ENCODE data around the gene GMDS. TPM values are rescaled to one million over a fixed set of nuclear protein-coding genes. Genes with fewer than 3 reads are reported as not detected.
"Not testable (repeated sequence)": the region's sequence is repeated elsewhere in the genome, so short reads cannot be mapped to it uniquely, and the experiment has no call there.

GMDS gene
- total RNA-seq, 1 donor from 2014 or later: 32.9 TPM

GRCh38 chr6:1773700-1774099 is 471.7 kb downstream of the GMDS start:
- DNase-seq (ENCODE audit: low read depth): no peak

- DNase-seq (ENCODE audit: low read depth): no peak
These were observed 474.3 kb downstream of the GMDS start for GRCh38 chr6:1770968-1771723.

GRCh38 chr6:1770435-1770843 is 475.0 kb downstream of the GMDS start:
- no peak for DNase-seq (ENCODE audit: low read depth)

GRCh38 chr6:1767481-1768246 is 477.7 kb downstream of the GMDS start:
- DNase-seq (ENCODE audit: low read depth): peak; percentile 66

- DNase-seq (ENCODE audit: low read depth): peak; percentile 57
These were observed 478.8 kb downstream of the GMDS start for GRCh38 chr6:1766654-1767053.

GRCh38 chr6:1765160-1765903 is 480.1 kb downstream of the GMDS start:
- no peak for DNase-seq (ENCODE audit: low read depth)

- DNase-seq (ENCODE audit: low read depth): no peak
These were observed 480.9 kb downstream of the GMDS start for GRCh38 chr6:1764397-1764987.

GRCh38 chr6:1763404-1763803 is 482.0 kb downstream of the GMDS start:
- no peak for DNase-seq (ENCODE audit: low read depth)

GRCh38 chr6:1762203-1762602 is 483.2 kb downstream of the GMDS start:
- no peak for DNase-seq (ENCODE audit: low read depth)

GRCh38 chr6:1761477-1761877 is 483.9 kb downstream of the GMDS start:
- peak; percentile 48 for DNase-seq (ENCODE audit: low read depth)

- DNase-seq (ENCODE audit: low read depth): no peak
These were observed 484.5 kb downstream of the GMDS start for GRCh38 chr6:1760876-1761275.

GRCh38 chr6:1759870-1760269 is 485.5 kb downstream of the GMDS start:
- peak; percentile 10 for DNase-seq (ENCODE audit: low read depth)

GRCh38 chr6:1758076-1758679 is 487.2 kb downstream of the GMDS start:
- DNase-seq (ENCODE audit: low read depth): no peak

GRCh38 chr6:1757131-1757530 is 488.3 kb downstream of the GMDS start:
- no peak for DNase-seq (ENCODE audit: low read depth)

- no peak for DNase-seq (ENCODE audit: low read depth)
These were observed 488.8 kb downstream of the GMDS start for GRCh38 chr6:1756472-1757129.

- DNase-seq (ENCODE audit: low read depth): not testable (repeated sequence)
These were observed 494.3 kb downstream of the GMDS start for GRCh38 chr6:1751063-1751462.

- no peak for DNase-seq (ENCODE audit: low read depth)
These were observed 496.4 kb downstream of the GMDS start for GRCh38 chr6:1749041-1749440.

GRCh38 chr6:1747531-1747930 is 497.9 kb downstream of the GMDS start:
- DNase-seq (ENCODE audit: low read depth): peak; percentile 87

- peak; percentile 98 for DNase-seq (ENCODE audit: low read depth)
These were observed 498.4 kb downstream of the GMDS start for GRCh38 chr6:1747003-1747402.

- DNase-seq (ENCODE audit: low read depth): peak; percentile 92
These were observed 499.6 kb downstream of the GMDS start for GRCh38 chr6:1745814-1746213.

- no peak for DNase-seq (ENCODE audit: low read depth)
These were observed 500.9 kb downstream of the GMDS start for GRCh38 chr6:1744543-1744942.

Measured in renal cortical epithelial cell (primary cell).